K562 (cell line): ENCODE data around the gene CUL1. TPM values are rescaled to one million over a fixed set of nuclear protein-coding genes. Genes with fewer than 3 reads are reported as not detected.

Experiments
- ATAC-seq: fragments of 200-7000 bp; cut with Tn5 transposase; 3 replicates; pipeline ENCODE4 v1.9.1; 2020; ENCODE audit warnings: moderate library complexity
- BruUV-seq: library from RNA; stranded (reverse); fragments of 400-500 nt; replicated peaks from 2 replicates; lab custom pipeline; 2021; lab: Mats Ljungman, UMichigan
- CTCF ChIA-PET: fragments of 300-600 bp; formaldehyde crosslinking; extraction: SDS; loops from one replicate; lab custom pipeline; 2021; ENCODE audit warnings: low intra/inter-chr PET ratio; lab: Yijun Ruan, JAX
- POLR2A ChIA-PET: fragments of 300-600, 350-650 bp; sonication (Branson Sonifier 250); formaldehyde crosslinking; extraction: SDS; loops from one replicate; lab custom pipeline; 2021; ENCODE audit warnings: antibody characterized with exemption, inconsistent platforms; lab: Yijun Ruan, JAX
- DNase-seq, 4 experiments: peaks; one replicate each; pipeline versions ENCODE4 v3.0.0 to v3.0.0-alpha.2; 2011 to 2018; ENCODE audit warnings: low spot score in 3 of 4, mixed read lengths in 3 of 4; ENCODE audit errors: extremely low read depth in 1 of 4
- FAIRE-seq: peaks from 2 replicates; lab custom pipeline; 2011; peaks lifted over from hg19 to GRCh38; lab: Jason Lieb, UNC
- H2AFZ ChIP-seq: 2 replicates; pipeline ENCODE4 v1.6.0; 2011; ENCODE audit warnings: low read depth, low read length, control low read depth, inconsistent platforms
- H3K27ac ChIP-seq: fragments of 200-600 bp; 3 replicates; pipeline ENCODE4 v1.8.0; 2011; ENCODE audit warnings: low read depth, mild to moderate bottlenecking, control low read depth, inconsistent platforms, low read length, moderate library complexity, mixed read lengths; ENCODE audit errors: extremely low read depth
- H3K27me3 ChIP-seq, 2 experiments: fragments of 300-600 bp in 1 of 2; 2 replicates in 1 of 2; 3 replicates in 1 of 2; pipeline versions ENCODE4 v1.6.0 to v1.8.0; 2011; ENCODE audit warnings: inconsistent platforms in 2 of 2, low read length in 2 of 2, mild to moderate bottlenecking in 1 of 2, mixed read lengths in 1 of 2, moderate library complexity in 1 of 2; ENCODE audit not compliant: control insufficient read depth in 2 of 2, insufficient read depth in 2 of 2
- H3K36me3 ChIP-seq: fragments of 300-600 bp; 3 replicates; pipeline ENCODE4 v1.8.0; 2011; ENCODE audit warnings: mild to moderate bottlenecking, low read length, inconsistent platforms; ENCODE audit not compliant: control insufficient read depth, insufficient read depth
- H3K4me1 ChIP-seq, 2 experiments: fragments of 200-600 bp in 1 of 2; replicated peaks in 1 of 2; 2 replicates in 1 of 2; 3 replicates in 1 of 2; pipeline versions ENCODE4 v1.5.1 to v1.8.0; 2011; ENCODE audit warnings: inconsistent platforms in 2 of 2, low read length in 2 of 2, mild to moderate bottlenecking in 1 of 2, mixed read lengths in 1 of 2, moderate library complexity in 1 of 2; ENCODE audit not compliant: control insufficient read depth in 2 of 2, insufficient read depth in 2 of 2
- H3K4me2 ChIP-seq: 2 replicates; pipeline ENCODE4 v1.6.1; 2011; ENCODE audit warnings: low read length, control low read depth, inconsistent platforms, mixed read lengths; ENCODE audit not compliant: insufficient read depth
- H3K4me3 ChIP-seq: fragments of 200-600 bp; sonication (generic), shearing (Covaris generic); 2 replicates; pipeline ENCODE4 v1.5.1; 2016; ENCODE audit warnings: control low read depth, inconsistent platforms
- H3K79me2 ChIP-seq: fragments of 200-600 bp; 3 replicates; pipeline ENCODE4 v1.8.0; 2011; ENCODE audit warnings: low read length, inconsistent platforms; ENCODE audit not compliant: control insufficient read depth, insufficient read depth
- H3K9ac ChIP-seq, 2 experiments: 2 replicates each; pipeline versions ENCODE4 v1.6.0 to v1.6.1; 2011; ENCODE audit warnings: low read depth in 2 of 2, low read length in 2 of 2, control low read depth in 1 of 2, inconsistent platforms in 1 of 2, mild to moderate bottlenecking in 1 of 2, mixed read lengths in 1 of 2; ENCODE audit not compliant: insufficient read depth in 1 of 2
- H3K9me1 ChIP-seq: one replicate; pipeline ENCODE4 v1.6.0; 2011; ENCODE audit warnings: inconsistent platforms, mild to moderate bottlenecking, low read length, moderate library complexity; ENCODE audit not compliant: control insufficient read depth, insufficient read depth
- H3K9me3 ChIP-seq: replicated peaks from 2 replicates; pipeline ENCODE4 v1.5.1; 2011; ENCODE audit warnings: low read depth, low read length, inconsistent platforms; ENCODE audit not compliant: control insufficient read depth, insufficient read depth
- H4K20me1 ChIP-seq: replicated peaks from 2 replicates; pipeline ENCODE4 v1.6.1; 2011; ENCODE audit warnings: low read length, inconsistent platforms, mixed read lengths; ENCODE audit not compliant: control insufficient read depth, insufficient read depth
- ATF3 ChIP-seq, 2 experiments: fragments of 450-650 bp in 1 of 2; sonication (generic) in 1 of 2; formaldehyde crosslinking in 1 of 2; IDR thresholded peaks in 1 of 2; conservative IDR thresholded peaks in 1 of 2; 2 replicates each; pipeline versions ENCODE4 v1.6.1 to v1.8.1; 2016 to 2023; ENCODE audit warnings: mild to moderate bottlenecking in 2 of 2, moderate library complexity in 2 of 2, inconsistent platforms in 1 of 2, missing genetic modification reagents in 1 of 2
- CXXC5 ChIP-seq: fragments of 250-450 bp; sonication (Bioruptor Pico); IDR thresholded peaks from 2 replicates; pipeline ENCODE4 v1.8.0; 2022; ENCODE audit warnings: inconsistent platforms, mild to moderate bottlenecking, moderate library complexity
- HMBOX1 ChIP-seq: sonication (generic); IDR thresholded peaks from 2 replicates; pipeline ENCODE4 v1.6.1; 2016
- MITF ChIP-seq: IDR thresholded peaks from 2 replicates; pipeline ENCODE4 v1.6.1; 2014; ENCODE audit warnings: antibody characterized with exemption
- SFPQ ChIP-seq: fragments of 200-400 bp; formaldehyde crosslinking; IDR thresholded peaks from 2 replicates; pipeline ENCODE4 v1.6.1; 2017; ENCODE audit warnings: mild to moderate bottlenecking, low read depth, low read length, moderate library complexity
- ZC3H8 ChIP-seq: fragments of 450-650 bp; IDR thresholded peaks from 2 replicates; pipeline ENCODE4 v1.6.1; 2017
- ZNF143 ChIP-seq: sonication (generic); formaldehyde crosslinking; IDR thresholded peaks from 2 replicates; pipeline ENCODE4 v1.9.0; 2022; ENCODE audit warnings: mild to moderate bottlenecking, missing genetic modification reagents
- ZNF431 ChIP-seq: sonication (generic); formaldehyde crosslinking; IDR thresholded peaks from 2 replicates; pipeline ENCODE4 v1.8.0; 2022; ENCODE audit warnings: mild to moderate bottlenecking, missing genetic modification reagents
- WGBS: fragments of 100-300 bp; shearing (Covaris generic); methylation state at CpG from one replicate; pipeline ENCODE4 v1.1.6; 2016; ENCODE audit warnings: low coverage, mixed read lengths; ENCODE audit not compliant: insufficient coverage; ENCODE audit errors: missing lambda C conversion rate; 5-methylcytosine and 5-hydroxymethylcytosine counted together
- in situ Hi-C: fragments of 300-500 bp; cut with MboI; formaldehyde crosslinking; loops from 4 replicates; pipeline ENCODE4 v1.15.0; 2018; ENCODE audit warnings: inconsistent platforms, mixed read lengths
- intact Hi-C: fragments of 100-400 bp; cut with micrococcal nuclease; formaldehyde crosslinking; loops from 2 replicates; pipeline ENCODE4 v1.14.2; 2022
- polyA plus RNA-seq, 8 experiments: library from polyadenylated mRNA; depleted of rRNA in 4 of 8; stranded (reverse) in 5 of 8; unstranded in 3 of 8; fragments of >200 nt; fragmentation: Nextera tagmentation in 2 of 8; fragmentation: Illumina TruSeq in 1 of 8; extraction: Ambion mirVana in 2 of 8; extraction: Trizol in 1 of 8; gene quantifications; 2 replicates each; pipeline versions ENCODE4 v1.2.1 to v1.2.3, GENCODE V29; 2011 to 2014; ENCODE audit warnings: inconsistent platforms in 1 of 8, missing spikeins in 1 of 8
- total RNA-seq, 7 experiments: library from RNA; depleted of rRNA in 6 of 7; stranded (reverse); fragments of >200 nt in 6 of 7; fragmentation: Illumina TruSeq in 2 of 7; extraction: Trizol in 2 of 7; gene quantifications; 2 replicates each; pipeline versions ENCODE4 v1.2.1 to v1.2.3, GENCODE V29; 2011 to 2021; ENCODE audit warnings: low replicate concordance in 1 of 7

The CUL1 gene
- total and polyA plus RNA-seq, 9 of the 15 experiments (the other 6 are each of a cell fraction or from before 2014, with no cell fraction given), result 31.5 to 107 (median 96.5) TPM

- TF ChIP-seq HMBOX1, result 0 out of 2 replicates have a peak, but pooled peaks have one; percentile 42
- peak; percentile 45; the same call in 1 of the 2 replicates for TF ChIP-seq ATF3 (IDR thresholded peaks at IDR 0.05)
- no peak for TF ChIP-seq ATF3 (CRISPR knock-in tag; conservative IDR thresholded peaks at IDR 0.05)
- no peak for TF ChIP-seq SFPQ
Measured at GRCh38 chr7:148712678-148713329, 14.1 kb downstream of the CUL1 start (continued).

- Histone ChIP-seq H2AFZ (no peak overlapping the region), H3K27me3 (no peaks in the 10 kb centered on the region), H4K20me1 (peaks cover 56% of the 10 kb centered on the region), H3K9ac (no peak overlapping the region), H3K9me1 (peaks cover 11% of the 10 kb centered on the region), H3K36me3 (peaks cover 8% of the 10 kb centered on the region; the same call in 2 of the 3 replicates), H3K4me1 (peaks cover 15 to 20% of the 10 kb centered on the region in 2 experiments; a peak in 4 of 5 replicates), H3K79me2 (peaks cover 97% of the 10 kb centered on the region), H3K4me2 (no peak overlapping the region), H3K9me3 (no peaks in the 10 kb centered on the region), H3K4me3 (no peak overlapping the region), H3K27ac (no peak overlapping the region)
- DNase-seq (no peak), FAIRE-seq (no peak), ATAC-seq (no peak; the same call in 1 of the 3 replicates)
- in situ Hi-C loops (no loop called here), intact Hi-C loops (no loop called here)
- CTCF ChIA-PET, result no interaction called here
- POLR2A ChIA-PET, result interaction anchor here (2.6 kb wide), 1 partner anchor 16 kb away, joined by 7 read pairs; the partner anchor contains the start of gene CUL1
- TF ChIP-seq ZNF431 (no peak), MITF (no peak), ZC3H8 (no peak), ZNF143 (CRISPR knock-in tag) (peak; percentile 41; the same call in 1 of the 2 replicates), CXXC5 (no peak)
- WGBS, result 40% methylated on average over 2 of the region's 2 CpGs
- no TSS peak for BruUV-seq
Measured at GRCh38 chr7:148714498-148714897, 15.8 kb downstream of the CUL1 start.
